ENCODE measurements around the gene KCNQ4.

Gene KCNQ4

DNA sequence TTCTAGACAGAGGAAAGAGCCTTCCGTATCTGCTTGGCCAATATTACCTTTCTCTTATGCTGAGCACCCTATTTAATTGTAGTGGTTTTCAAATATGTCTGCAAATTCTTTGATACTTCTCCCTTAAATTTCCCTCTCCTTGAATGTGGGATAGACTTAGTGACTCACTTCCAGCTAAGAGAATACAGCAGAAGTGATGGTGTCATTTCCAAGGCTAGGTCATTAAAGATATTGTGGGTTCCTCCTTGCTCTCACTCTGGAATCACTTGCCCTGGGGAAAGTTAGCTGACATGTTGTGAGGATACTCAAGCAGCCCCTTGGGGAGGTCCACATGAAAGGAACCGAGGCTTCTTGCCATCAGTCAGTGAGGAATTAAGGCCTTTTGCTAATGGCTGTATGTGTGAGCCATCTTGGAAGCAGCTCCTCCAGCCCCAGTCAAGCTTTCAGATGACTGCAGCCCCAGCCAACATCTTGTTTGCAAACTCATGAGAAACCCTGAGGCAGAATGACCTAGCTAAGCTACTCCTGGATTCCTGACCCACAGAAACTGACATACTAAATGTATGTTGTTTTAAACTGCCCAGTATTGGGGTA, 86.6 kb downstream of the KCNQ4 start:
- DNase-seq = no peak

- no peak for DNase-seq
These were observed 88.7 kb downstream of the KCNQ4 start for GRCh38 chr1:40872276-40872675.

GRCh38 chr1:40873863-40874472, 90.4 kb downstream of the KCNQ4 start:
- no peak for DNase-seq

DNA sequence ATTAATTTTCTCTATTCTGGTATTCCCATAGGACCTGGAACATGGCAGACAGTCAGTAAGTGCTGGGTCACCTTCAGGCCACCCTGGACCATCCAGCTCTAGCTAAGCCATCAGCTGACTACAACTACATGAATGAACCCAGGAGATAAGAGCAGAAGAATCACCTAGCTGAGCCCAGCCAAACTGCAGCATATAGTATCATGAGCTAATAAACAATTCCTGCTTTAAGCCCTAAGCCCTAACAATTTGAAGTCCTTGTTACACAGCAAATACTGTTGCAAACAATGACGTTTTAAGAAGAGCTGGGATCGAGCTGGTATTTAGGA, 92.8 kb downstream of the KCNQ4 start:
- DNase-seq = no peak

- DNase-seq = no peak
These were observed 93.3 kb downstream of the KCNQ4 start for GRCh38 chr1:40876891-40877290.

GRCh38 chr1:40877698-40878097, 94.1 kb downstream of the KCNQ4 start:
- DNase-seq = peak; percentile 36 to 37

- no peak for DNase-seq
These were observed 95.3 kb downstream of the KCNQ4 start for GRCh38 chr1:40878906-40879305.

DNA sequence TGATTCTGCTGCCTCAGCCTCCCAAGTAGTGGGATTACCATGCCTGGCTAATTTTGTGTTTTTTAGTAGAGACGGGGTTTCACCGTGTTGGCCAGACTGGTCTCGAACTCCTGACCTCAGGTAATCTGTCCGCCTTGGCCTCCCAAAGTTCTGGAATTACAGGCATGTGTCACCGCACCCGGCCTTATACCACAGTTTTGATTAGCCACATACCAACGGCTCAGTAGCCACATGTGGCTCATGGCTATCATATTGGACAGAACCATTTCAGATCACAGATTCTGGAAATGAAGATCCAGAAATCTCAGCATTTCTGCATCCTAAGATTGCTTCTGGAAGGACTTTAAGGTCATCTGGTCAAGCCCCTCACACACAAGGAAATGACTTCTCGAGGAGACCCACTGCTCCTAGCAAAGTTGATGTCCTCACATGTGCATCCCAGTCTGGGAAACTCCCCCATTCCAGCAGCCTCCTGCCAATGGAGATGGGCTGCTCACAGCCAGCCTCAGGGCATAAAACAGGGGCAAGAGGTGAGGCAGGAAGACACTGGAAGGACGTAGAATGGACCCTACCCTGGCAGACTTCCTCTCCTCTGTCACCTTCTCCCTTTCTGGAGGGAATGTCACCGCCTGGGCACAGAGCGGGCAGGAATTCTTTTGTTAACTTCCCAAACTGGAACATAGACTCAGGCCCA, 96.0 kb downstream of the KCNQ4 start:
- no peak for DNase-seq

- no peak for DNase-seq
These were observed 97.4 kb downstream of the KCNQ4 start for GRCh38 chr1:40880813-40881549.

GRCh38 chr1:40884055-40884795, 100.6 kb downstream of the KCNQ4 start:
- DNase-seq = no peak

GRCh38 chr1:40886318-40887011, 102.9 kb downstream of the KCNQ4 start:
- no peak for DNase-seq

DNA sequence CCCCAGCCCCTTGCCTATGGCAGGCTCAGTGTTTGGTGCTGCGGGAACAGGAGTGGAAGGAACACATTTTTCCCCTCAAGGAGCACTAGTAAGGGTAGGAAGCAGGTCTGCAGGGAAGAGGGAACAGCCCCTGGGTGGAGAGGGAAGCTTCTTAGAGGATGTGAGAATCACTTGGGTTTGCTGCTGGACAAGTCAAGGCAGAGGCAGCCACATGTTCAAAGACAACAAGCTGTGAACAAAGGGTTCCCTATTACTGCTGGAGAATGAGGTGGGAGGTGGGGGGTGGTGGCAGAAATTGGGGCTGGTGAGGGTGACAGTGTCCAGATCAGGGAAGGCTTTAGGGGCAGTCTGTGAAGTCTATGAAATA, 103.4 kb downstream of the KCNQ4 start:
- DNase-seq = no peak

- DNase-seq = no peak
These were observed 104.1 kb downstream of the KCNQ4 start for GRCh38 chr1:40887652-40888051.
